ENCODE measurements around the gene CTBP1. TPM values are rescaled to one million over a fixed set of nuclear protein-coding genes. Genes with fewer than 3 reads are reported as not detected.

Gene CTBP1
- total RNA-seq, 1 experiment from 2014 or later = 135 TPM

- DNase-seq (ENCODE audit: extremely low read depth, low read depth) = no peak
Measured at GRCh38 chr4:1285151-1285789, 36.3 kb upstream of the CTBP1 start.

- DNase-seq (ENCODE audit: extremely low read depth, low read depth) = no peak
Measured at GRCh38 chr4:1283711-1284110, 34.8 kb upstream of the CTBP1 start.

GRCh38 chr4:1279253-1279652 lies 30.3 kb upstream of the CTBP1 start:
- DNase-seq (ENCODE audit: extremely low read depth, low read depth) = no peak

- no peak for DNase-seq (ENCODE audit: extremely low read depth, low read depth)
Measured at GRCh38 chr4:1277667-1278665, 29.0 kb upstream of the CTBP1 start.

GRCh38 chr4:1276984-1277383 lies 28.1 kb upstream of the CTBP1 start:
- DNase-seq (ENCODE audit: extremely low read depth, low read depth) = no peak

GRCh38 chr4:1274871-1275270 lies 25.9 kb upstream of the CTBP1 start:
- no peak for DNase-seq (ENCODE audit: extremely low read depth, low read depth)

GRCh38 chr4:1271686-1272085 lies 22.8 kb upstream of the CTBP1 start:
- no peak for DNase-seq (ENCODE audit: extremely low read depth, low read depth)

- DNase-seq (ENCODE audit: extremely low read depth, low read depth) = no peak
Measured at GRCh38 chr4:1269209-1269608, 20.3 kb upstream of the CTBP1 start.

- DNase-seq (ENCODE audit: extremely low read depth, low read depth) = no peak
Measured at GRCh38 chr4:1266881-1267763, 18.2 kb upstream of the CTBP1 start.

GRCh38 chr4:1265351-1265750 lies 16.4 kb upstream of the CTBP1 start:
- DNase-seq (ENCODE audit: extremely low read depth, low read depth) = no peak

GRCh38 chr4:1264942-1265341 lies 16.0 kb upstream of the CTBP1 start:
- no peak for DNase-seq (ENCODE audit: extremely low read depth, low read depth)

GRCh38 chr4:1261107-1261928 lies 12.4 kb upstream of the CTBP1 start:
- DNase-seq (ENCODE audit: extremely low read depth, low read depth) = no peak

- no peak for DNase-seq (ENCODE audit: extremely low read depth, low read depth)
Measured at GRCh38 chr4:1260418-1261106, 11.6 kb upstream of the CTBP1 start.

- no peak for DNase-seq (ENCODE audit: extremely low read depth, low read depth)
Measured at GRCh38 chr4:1259966-1260365, 11.0 kb upstream of the CTBP1 start.

GRCh38 chr4:1258457-1258856 lies 9.5 kb upstream of the CTBP1 start:
- DNase-seq (ENCODE audit: extremely low read depth, low read depth) = no peak

- DNase-seq (ENCODE audit: extremely low read depth, low read depth) = no peak
Measured at GRCh38 chr4:1255699-1256098, 6.8 kb upstream of the CTBP1 start.

- DNase-seq (ENCODE audit: extremely low read depth, low read depth) = no peak
Measured at GRCh38 chr4:1255151-1255550, 6.2 kb upstream of the CTBP1 start.

GRCh38 chr4:1253831-1254230 lies 4.9 kb upstream of the CTBP1 start:
- no peak for DNase-seq (ENCODE audit: extremely low read depth, low read depth)

- DNase-seq (ENCODE audit: extremely low read depth, low read depth) = no peak
Measured at GRCh38 chr4:1252928-1253492, 4.1 kb upstream of the CTBP1 start.

All from NCI-H460 (cell line).